SK-N-SH (cell line): ENCODE data around the gene KRT71. TPM values are rescaled to one million over a fixed set of nuclear protein-coding genes. Genes with fewer than 3 reads are reported as not detected.

Experiments used
- CTCF ChIA-PET: fragments of 300-600, 350-600 bp; formaldehyde crosslinking; extraction: SDS; loops from one replicate; lab custom pipeline; 2021; lab: Yijun Ruan, JAX
- POLR2A ChIA-PET: fragments of 350-600 bp; sonication (Branson Sonifier 250); formaldehyde crosslinking; extraction: SDS; loops from one replicate; lab custom pipeline; 2020; ENCODE audit warnings: antibody characterized with exemption, inconsistent platforms; lab: Yijun Ruan, JAX
- DNase-seq: peaks from one replicate; pipeline ENCODE4 v3.0.0; 2012
- H2AFZ ChIP-seq: fragments of 200-600 bp; sonication (generic); 2 replicates; pipeline ENCODE4 v1.8.1; 2016; ENCODE audit warnings: antibody characterized with exemption, mild to moderate bottlenecking, low read depth
- H3F3A ChIP-seq: fragments of 200-600 bp; sonication (generic); replicated peaks from 2 replicates; pipeline ENCODE3; 2016; ENCODE audit warnings: antibody characterized with exemption, mild to moderate bottlenecking; ENCODE audit not compliant: insufficient read depth
- H3K27ac ChIP-seq, 2 experiments: fragments of 200-500 bp in 1 of 2; fragments of 200-600 bp in 1 of 2; sonication (Bioruptor generic) in 1 of 2; sonication (generic), shearing (Covaris generic) in 1 of 2; 2 replicates each; pipeline versions ENCODE4 v1.5.1 to v1.6.1; 2014 to 2016; ENCODE audit warnings: low read depth in 2 of 2, inconsistent platforms in 1 of 2, low read length in 1 of 2, mild to moderate bottlenecking in 1 of 2, mixed read lengths in 1 of 2
- H3K27me3 ChIP-seq: fragments of 200-600 bp; sonication (generic), shearing (Covaris generic); 2 replicates; pipeline ENCODE4 v1.6.1; 2016; ENCODE audit warnings: mixed run types; ENCODE audit not compliant: insufficient read depth
- H3K36me3 ChIP-seq, 2 experiments: fragments of 200-500 bp in 1 of 2; fragments of 200-600 bp in 1 of 2; sonication (Bioruptor generic) in 1 of 2; sonication (generic) in 1 of 2; replicated peaks in 1 of 2; 2 replicates each; pipeline versions ENCODE3 to v1.5.1; 2014 to 2016; ENCODE audit warnings: low read length in 1 of 2, mild to moderate bottlenecking in 1 of 2; ENCODE audit not compliant: insufficient read depth in 2 of 2, control insufficient read depth in 1 of 2
- H3K4me1 ChIP-seq, 2 experiments: fragments of 200-500 bp in 1 of 2; fragments of 200-600 bp in 1 of 2; sonication (Bioruptor generic) in 1 of 2; sonication (generic), shearing (Covaris generic) in 1 of 2; 2 replicates each; pipeline versions ENCODE4 v1.5.1 to v1.6.1; 2014 to 2016; ENCODE audit warnings: low read depth in 1 of 2, low read length in 1 of 2, mixed run types in 1 of 2; ENCODE audit not compliant: insufficient read depth in 2 of 2, control insufficient read depth in 1 of 2
- H3K4me2 ChIP-seq: fragments of 200-600 bp; sonication (generic), shearing (Covaris generic); 2 replicates; pipeline ENCODE4 v1.6.1; 2017; ENCODE audit warnings: mixed run types
- H3K4me3 ChIP-seq, 2 experiments: fragments of 200-500 bp in 1 of 2; fragments of 200-600 bp in 1 of 2; sonication (Bioruptor generic) in 1 of 2; sonication (generic), shearing (Covaris generic) in 1 of 2; 2 replicates each; pipeline versions ENCODE4 v1.5.1 to v1.8.1; 2014 to 2016; ENCODE audit warnings: low read depth in 2 of 2, inconsistent platforms in 1 of 2, low read length in 1 of 2, mild to moderate bottlenecking in 1 of 2, mixed read lengths in 1 of 2, moderate library complexity in 1 of 2
- H3K79me2 ChIP-seq: fragments of 200-600 bp; sonication (generic); 2 replicates; pipeline ENCODE4 v1.8.1; 2017; ENCODE audit warnings: mild to moderate bottlenecking; ENCODE audit not compliant: insufficient read depth
- H3K9ac ChIP-seq: fragments of 200-600 bp; sonication (generic); 2 replicates; pipeline ENCODE4 v1.6.1; 2017; ENCODE audit warnings: mixed run types
- H3K9me2 ChIP-seq: fragments of 200-600 bp; sonication (generic); 2 replicates; pipeline ENCODE4 v1.6.1; 2017; ENCODE audit warnings: mixed run types
- H3K9me3 ChIP-seq: fragments of 200-600 bp; sonication (generic); 2 replicates; pipeline ENCODE4 v1.6.1; 2017; ENCODE audit warnings: mixed run types, mild to moderate bottlenecking, moderate library complexity
- H4K20me1 ChIP-seq: fragments of 200-600 bp; sonication (generic); 2 replicates; pipeline ENCODE4 v1.6.1; 2017; ENCODE audit warnings: mild to moderate bottlenecking, mixed run types; ENCODE audit not compliant: insufficient read depth
- CHD2 ChIP-seq: fragments of 150-350 bp; IDR thresholded peaks from 2 replicates; pipeline ENCODE4 v1.6.1; 2018; ENCODE audit warnings: low read length; ENCODE audit not compliant: partially characterized antibody
- ELF1 ChIP-seq: IDR thresholded peaks from 2 replicates; pipeline ENCODE4 v1.4.0; 2012
- EP300 ChIP-seq, 2 experiments: IDR thresholded peaks; 2 replicates each; pipeline versions ENCODE4 v1.4.0 to v1.6.1; 2012; ENCODE audit warnings: borderline replicate concordance in 1 of 2, low read depth in 1 of 2, low read length in 1 of 2
- EZH2phosphoT487 ChIP-seq: fragments of 200-600 bp; sonication (generic); IDR thresholded peaks from 2 replicates; pipeline ENCODE4 v1.6.1; 2017; ENCODE audit warnings: low read depth, mixed run types, mild to moderate bottlenecking, antibody characterized with exemption, moderate library complexity, borderline replicate concordance
- FOSL2 ChIP-seq: IDR thresholded peaks from 2 replicates; pipeline ENCODE4 v1.4.0; 2012; ENCODE audit warnings: low read depth, mild to moderate bottlenecking, moderate library complexity, borderline replicate concordance
- JUND ChIP-seq: IDR thresholded peaks from 2 replicates; pipeline ENCODE4 v1.4.0; 2012
- MXI1 ChIP-seq: IDR thresholded peaks from 2 replicates; pipeline ENCODE4 v1.6.1; 2012; ENCODE audit warnings: mild to moderate bottlenecking, low read depth, low read length, improper control_type of control experiment
- NRF1 ChIP-seq: IDR thresholded peaks from 2 replicates; pipeline ENCODE4 v1.6.1; 2012; ENCODE audit warnings: low read depth, mild to moderate bottlenecking, low read length
- RCOR1 ChIP-seq: fragments of 150-350 bp; IDR thresholded peaks from 2 replicates; pipeline ENCODE4 v1.6.1; 2017; ENCODE audit warnings: antibody characterized with exemption, low read length
- RFX5 ChIP-seq: IDR thresholded peaks from 2 replicates; pipeline ENCODE4 v1.6.1; 2012; ENCODE audit warnings: mild to moderate bottlenecking, improper control_type of control experiment, low read length
- SIN3A ChIP-seq: IDR thresholded peaks from 2 replicates; pipeline ENCODE4 v1.6.1; 2012; ENCODE audit warnings: low read depth, mild to moderate bottlenecking, low read length, moderate library complexity, borderline replicate concordance
- SMC3 ChIP-seq: IDR thresholded peaks from 2 replicates; pipeline ENCODE4 v1.6.1; 2012; ENCODE audit warnings: low read depth, low read length, improper control_type of control experiment
- TAF1 ChIP-seq: IDR thresholded peaks from 2 replicates; pipeline ENCODE4 v1.6.1; 2012; ENCODE audit warnings: low read depth, mild to moderate bottlenecking, low read length, moderate library complexity, borderline replicate concordance
- TCF12 ChIP-seq: IDR thresholded peaks from 2 replicates; pipeline ENCODE4 v1.4.0; 2012
- TEAD4 ChIP-seq: IDR thresholded peaks from 2 replicates; pipeline ENCODE4 v1.4.0; 2012; ENCODE audit warnings: mild to moderate bottlenecking, borderline replicate concordance; ENCODE audit not compliant: insufficient read depth
- YY1 ChIP-seq: IDR thresholded peaks from 2 replicates; pipeline ENCODE4 v1.4.0; 2012; ENCODE audit warnings: low read depth, mild to moderate bottlenecking
- WGBS: methylation state at CpG from one replicate; pipeline ENCODE4 v1.1.6; 2017; ENCODE audit warnings: low lambda C conversion rate; 5-methylcytosine and 5-hydroxymethylcytosine counted together
- polyA plus RNA-seq, 3 experiments: library from polyadenylated mRNA; depleted of rRNA; stranded (reverse); fragments of >200 nt; gene quantifications; 2 replicates each; pipeline ENCODE4 v1.2.3, GENCODE V29; 2012
- TF ChIP-seq, protein P1 (sequence below): fragments of 150-350 bp; IDR thresholded peaks from 2 replicates; pipeline ENCODE4 v1.6.1; 2016; ENCODE audit warnings: mild to moderate bottlenecking, low read depth, low read length
- TF ChIP-seq, protein P2 (sequence below): fragments of 200-600 bp; sonication (generic); IDR thresholded peaks from 2 replicates; pipeline ENCODE4 v1.6.1; 2017; ENCODE audit warnings: antibody characterized with exemption, mild to moderate bottlenecking, moderate library complexity
- TF ChIP-seq, protein P3 (sequence below): IDR thresholded peaks from 2 replicates; pipeline ENCODE4; 2012
- TF ChIP-seq, protein P4 (sequence below): fragments of 150-350 bp; IDR thresholded peaks from 2 replicates; pipeline ENCODE4 v1.6.1; 2017; ENCODE audit warnings: antibody characterized with exemption, low read length, low read depth, borderline replicate concordance

Gene KRT71
- polyA plus RNA-seq, 1 of the 3 experiments (the other 2 are of a cell fraction) = not detected

GRCh38 chr12:52591521-52591920, 38.6 kb upstream of the KRT71 start:
- Histone ChIP-seq H3K9me3 (no peaks in the 10 kb centered on the region), H3K36me3 (no peaks in the 10 kb centered on the region), H3K79me2 (no peaks in the 10 kb centered on the region), H3K4me3 (no peak overlapping the region), H3K4me1 (no peaks in the 10 kb centered on the region), H3K4me2 (no peak overlapping the region), H3F3A (no peaks in the 10 kb centered on the region), H2AFZ (no peak overlapping the region), H3K9me2 (no peaks in the 10 kb centered on the region), H4K20me1 (no peaks in the 10 kb centered on the region), H3K9ac (no peak overlapping the region), H3K27ac (no peak overlapping the region), H3K27me3 (peaks cover 47% of the 10 kb centered on the region)
- CTCF ChIA-PET = no interaction called here
- POLR2A ChIA-PET = no interaction called here
- TF ChIP-seq TEAD4 (no peak), YY1 (no peak), EZH2phosphoT487 (no peak), FOSL2 (no peak), ELF1 (no peak), RFX5 (no peak), JUND (no peak), SMC3 (no peak), EP300 (IDR thresholded peaks at IDR 0.05; ENCODE audit: borderline replicate concordance in 1 of 2, low read depth in 1 of 2, low read length in 1 of 2) (no peak), SIN3A (no peak), TCF12 (no peak), NRF1 (no peak), CHD2 (no peak), MXI1 (no peak), TAF1 (no peak), RCOR1 (no peak)
- TF ChIP-seq, protein P1, sequence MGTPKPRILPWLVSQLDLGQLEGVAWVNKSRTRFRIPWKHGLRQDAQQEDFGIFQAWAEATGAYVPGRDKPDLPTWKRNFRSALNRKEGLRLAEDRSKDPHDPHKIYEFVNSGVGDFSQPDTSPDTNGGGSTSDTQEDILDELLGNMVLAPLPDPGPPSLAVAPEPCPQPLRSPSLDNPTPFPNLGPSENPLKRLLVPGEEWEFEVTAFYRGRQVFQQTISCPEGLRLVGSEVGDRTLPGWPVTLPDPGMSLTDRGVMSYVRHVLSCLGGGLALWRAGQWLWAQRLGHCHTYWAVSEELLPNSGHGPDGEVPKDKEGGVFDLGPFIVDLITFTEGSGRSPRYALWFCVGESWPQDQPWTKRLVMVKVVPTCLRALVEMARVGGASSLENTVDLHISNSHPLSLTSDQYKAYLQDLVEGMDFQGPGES = no peak
- TF ChIP-seq, protein P2, sequence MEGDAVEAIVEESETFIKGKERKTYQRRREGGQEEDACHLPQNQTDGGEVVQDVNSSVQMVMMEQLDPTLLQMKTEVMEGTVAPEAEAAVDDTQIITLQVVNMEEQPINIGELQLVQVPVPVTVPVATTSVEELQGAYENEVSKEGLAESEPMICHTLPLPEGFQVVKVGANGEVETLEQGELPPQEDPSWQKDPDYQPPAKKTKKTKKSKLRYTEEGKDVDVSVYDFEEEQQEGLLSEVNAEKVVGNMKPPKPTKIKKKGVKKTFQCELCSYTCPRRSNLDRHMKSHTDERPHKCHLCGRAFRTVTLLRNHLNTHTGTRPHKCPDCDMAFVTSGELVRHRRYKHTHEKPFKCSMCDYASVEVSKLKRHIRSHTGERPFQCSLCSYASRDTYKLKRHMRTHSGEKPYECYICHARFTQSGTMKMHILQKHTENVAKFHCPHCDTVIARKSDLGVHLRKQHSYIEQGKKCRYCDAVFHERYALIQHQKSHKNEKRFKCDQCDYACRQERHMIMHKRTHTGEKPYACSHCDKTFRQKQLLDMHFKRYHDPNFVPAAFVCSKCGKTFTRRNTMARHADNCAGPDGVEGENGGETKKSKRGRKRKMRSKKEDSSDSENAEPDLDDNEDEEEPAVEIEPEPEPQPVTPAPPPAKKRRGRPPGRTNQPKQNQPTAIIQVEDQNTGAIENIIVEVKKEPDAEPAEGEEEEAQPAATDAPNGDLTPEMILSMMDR = no peak
- TF ChIP-seq, protein P3, sequence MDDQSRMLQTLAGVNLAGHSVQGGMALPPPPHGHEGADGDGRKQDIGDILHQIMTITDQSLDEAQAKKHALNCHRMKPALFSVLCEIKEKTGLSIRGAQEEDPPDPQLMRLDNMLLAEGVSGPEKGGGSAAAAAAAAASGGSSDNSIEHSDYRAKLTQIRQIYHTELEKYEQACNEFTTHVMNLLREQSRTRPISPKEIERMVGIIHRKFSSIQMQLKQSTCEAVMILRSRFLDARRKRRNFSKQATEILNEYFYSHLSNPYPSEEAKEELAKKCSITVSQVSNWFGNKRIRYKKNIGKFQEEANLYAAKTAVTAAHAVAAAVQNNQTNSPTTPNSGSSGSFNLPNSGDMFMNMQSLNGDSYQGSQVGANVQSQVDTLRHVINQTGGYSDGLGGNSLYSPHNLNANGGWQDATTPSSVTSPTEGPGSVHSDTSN = no peak
- TF ChIP-seq, protein P4, sequence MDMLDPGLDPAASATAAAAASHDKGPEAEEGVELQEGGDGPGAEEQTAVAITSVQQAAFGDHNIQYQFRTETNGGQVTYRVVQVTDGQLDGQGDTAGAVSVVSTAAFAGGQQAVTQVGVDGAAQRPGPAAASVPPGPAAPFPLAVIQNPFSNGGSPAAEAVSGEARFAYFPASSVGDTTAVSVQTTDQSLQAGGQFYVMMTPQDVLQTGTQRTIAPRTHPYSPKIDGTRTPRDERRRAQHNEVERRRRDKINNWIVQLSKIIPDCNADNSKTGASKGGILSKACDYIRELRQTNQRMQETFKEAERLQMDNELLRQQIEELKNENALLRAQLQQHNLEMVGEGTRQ = no peak
- WGBS = 35% methylated on average over 8 of the region's 11 CpGs
- DNase-seq = no peak
